Measurements from ENCODE around the gene KIRREL1.

GRCh38 chr1:158054721-158055120, 61.3 kb downstream of the KIRREL1 start:
- TF ChIP-seq CTCF (IDR thresholded peaks at IDR 0.05) (no peak), POLR2A (IDR thresholded peaks at IDR 0.05; ENCODE audit: low read depth) (no peak), EP300 (IDR thresholded peaks at IDR 0.05) (no peak), POLR2AphosphoS5 (IDR thresholded peaks at IDR 0.05) (no peak)

All from esophagus muscularis mucosa (tissue), 4 donors.